K562 (cell line): Measurements from ENCODE around the gene GALNS. TPM values are rescaled to one million over a fixed set of nuclear protein-coding genes. Genes with fewer than 3 reads are reported as not detected.

Source experiments
- HMGN3 ChIP-seq: IDR thresholded peaks from 2 replicates; pipeline ENCODE4 v1.6.1; 2011; ENCODE audit warnings: borderline replicate concordance, low read depth, mild to moderate bottlenecking, mixed read lengths, low read length; ENCODE audit not compliant: insufficient read length; ENCODE audit errors: extremely low read depth
- NR2C1 ChIP-seq, 2 experiments: fragments of 450-650 bp; IDR thresholded peaks; 2 replicates each; pipeline ENCODE4 v1.6.1; 2017; ENCODE audit warnings: mild to moderate bottlenecking in 2 of 2, antibody characterized with exemption in 1 of 2, inconsistent platforms in 1 of 2, missing compliant biosample characterization in 1 of 2, missing genetic modification characterization in 1 of 2
- POLR3A ChIP-seq: IDR thresholded peaks from 2 replicates; pipeline ENCODE4 v1.6.1; 2011; ENCODE audit warnings: borderline replicate concordance, mild to moderate bottlenecking, moderate library complexity; ENCODE audit not compliant: insufficient read length, insufficient read depth; ENCODE audit errors: extremely low read depth
- SETDB1 ChIP-seq: IDR thresholded peaks from one replicate; pipeline ENCODE4 v1.6.1; 2012; ENCODE audit warnings: low read length, control low read depth, inconsistent platforms
- STAG1 ChIP-seq: sonication (generic); formaldehyde crosslinking; IDR thresholded peaks from 2 replicates; pipeline ENCODE4 v1.5.0; 2020; ENCODE audit warnings: missing genetic modification reagents, borderline replicate concordance
- ZBED1 ChIP-seq: IDR thresholded peaks from 2 replicates; pipeline ENCODE4 v1.6.1; 2014
- ZFP1 ChIP-seq: fragments of 450-650 bp; formaldehyde crosslinking; IDR thresholded peaks from 2 replicates; pipeline ENCODE4 v1.4.0; 2020; ENCODE audit warnings: mild to moderate bottlenecking, mixed read lengths
- ZNF384 ChIP-seq: IDR thresholded peaks from 2 replicates; pipeline ENCODE4 v1.6.1; 2012; ENCODE audit warnings: low read depth, low read length, improper control_type of control experiment
- ZNF778 ChIP-seq: fragments of 450-650 bp; formaldehyde crosslinking; IDR thresholded peaks from 2 replicates; pipeline ENCODE4 v1.4.0; 2020; ENCODE audit warnings: mild to moderate bottlenecking, moderate library complexity
- polyA plus RNA-seq, 8 experiments: library from polyadenylated mRNA; depleted of rRNA in 4 of 8; stranded (reverse) in 5 of 8; unstranded in 3 of 8; fragments of >200 nt; fragmentation: Nextera tagmentation in 2 of 8; fragmentation: Illumina TruSeq in 1 of 8; extraction: Ambion mirVana in 2 of 8; extraction: Trizol in 1 of 8; gene quantifications; 2 replicates each; pipeline versions ENCODE4 v1.2.1 to v1.2.3, GENCODE V29; 2011 to 2014; ENCODE audit warnings: inconsistent platforms in 1 of 8, missing spikeins in 1 of 8
- total RNA-seq, 7 experiments: library from RNA; depleted of rRNA in 6 of 7; stranded (reverse); fragments of >200 nt in 6 of 7; fragmentation: Illumina TruSeq in 2 of 7; extraction: Trizol in 2 of 7; gene quantifications; 2 replicates each; pipeline versions ENCODE4 v1.2.1 to v1.2.3, GENCODE V29; 2011 to 2021; ENCODE audit warnings: low replicate concordance in 1 of 7
- TF ChIP-seq, protein P1 (sequence below): fragments of 450-650 bp; IDR thresholded peaks from 2 replicates; pipeline ENCODE4 v1.6.1; 2016; ENCODE audit warnings: mild to moderate bottlenecking, moderate library complexity
- TF ChIP-seq, protein P2 (sequence below): sonication (generic); formaldehyde crosslinking; IDR thresholded peaks from 2 replicates; pipeline ENCODE4 v1.4.0; 2020; ENCODE audit warnings: mild to moderate bottlenecking, missing genetic modification reagents
- TF ChIP-seq, protein P3 (sequence below): fragments of 450-650 bp; conservative IDR thresholded peaks from 2 replicates; pipeline ENCODE4 v1.6.1; 2016; ENCODE audit warnings: missing genetic modification characterization, low read depth, mild to moderate bottlenecking, missing compliant biosample characterization, moderate library complexity

The GALNS gene
- total and polyA plus RNA-seq, 9 of the 15 experiments (the other 6 are each of a cell fraction or from before 2014, with no cell fraction given), result 0.38 to 13.2 (median 4.3) TPM

DNA sequence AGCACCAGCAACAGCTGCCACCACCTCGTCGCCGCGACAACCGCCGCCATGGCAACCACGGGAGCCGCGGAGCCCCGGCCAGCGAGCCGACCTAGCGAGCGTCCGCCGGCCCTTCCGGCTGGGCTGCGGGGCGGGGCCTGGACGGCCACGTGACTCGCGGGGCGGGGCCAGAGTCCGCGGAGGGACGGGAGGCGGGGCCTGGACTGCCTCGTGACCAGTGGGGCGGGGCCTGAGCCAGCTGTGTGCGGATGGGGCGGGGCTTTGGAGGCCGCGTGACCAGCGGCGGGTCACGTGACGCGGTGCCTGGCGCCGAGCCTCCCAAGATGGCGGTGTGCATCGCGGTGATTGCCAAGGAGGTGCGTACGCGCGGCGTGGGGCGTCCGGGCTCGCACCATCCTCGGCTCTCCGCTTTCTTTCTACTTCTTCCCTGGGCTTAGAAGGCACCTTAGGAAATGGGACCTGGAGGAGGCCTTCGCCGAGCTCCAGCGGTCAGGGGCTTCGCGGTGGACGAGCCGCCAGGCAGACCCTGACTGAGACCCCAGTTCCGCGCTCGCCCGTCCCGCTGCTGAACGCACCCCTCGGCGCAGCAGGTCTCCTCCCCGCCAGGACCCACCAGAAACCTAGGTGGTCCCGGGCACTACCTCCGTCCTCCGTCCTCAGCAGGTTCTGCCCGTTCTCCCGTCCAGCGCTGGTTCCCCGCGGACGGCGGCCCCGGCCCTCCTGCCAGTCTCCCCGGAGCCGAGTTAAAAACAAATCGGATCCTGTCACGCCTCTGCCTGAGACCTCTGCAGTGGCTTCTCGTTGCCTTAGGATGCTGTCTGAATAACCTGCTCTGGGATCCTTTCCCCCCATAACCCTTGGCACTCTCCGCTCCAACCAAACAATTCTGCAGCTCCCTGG is at the start of gene GALNS, which contains the start of gene TRAPPC2L (continued):
- TF ChIP-seq, protein P1, sequence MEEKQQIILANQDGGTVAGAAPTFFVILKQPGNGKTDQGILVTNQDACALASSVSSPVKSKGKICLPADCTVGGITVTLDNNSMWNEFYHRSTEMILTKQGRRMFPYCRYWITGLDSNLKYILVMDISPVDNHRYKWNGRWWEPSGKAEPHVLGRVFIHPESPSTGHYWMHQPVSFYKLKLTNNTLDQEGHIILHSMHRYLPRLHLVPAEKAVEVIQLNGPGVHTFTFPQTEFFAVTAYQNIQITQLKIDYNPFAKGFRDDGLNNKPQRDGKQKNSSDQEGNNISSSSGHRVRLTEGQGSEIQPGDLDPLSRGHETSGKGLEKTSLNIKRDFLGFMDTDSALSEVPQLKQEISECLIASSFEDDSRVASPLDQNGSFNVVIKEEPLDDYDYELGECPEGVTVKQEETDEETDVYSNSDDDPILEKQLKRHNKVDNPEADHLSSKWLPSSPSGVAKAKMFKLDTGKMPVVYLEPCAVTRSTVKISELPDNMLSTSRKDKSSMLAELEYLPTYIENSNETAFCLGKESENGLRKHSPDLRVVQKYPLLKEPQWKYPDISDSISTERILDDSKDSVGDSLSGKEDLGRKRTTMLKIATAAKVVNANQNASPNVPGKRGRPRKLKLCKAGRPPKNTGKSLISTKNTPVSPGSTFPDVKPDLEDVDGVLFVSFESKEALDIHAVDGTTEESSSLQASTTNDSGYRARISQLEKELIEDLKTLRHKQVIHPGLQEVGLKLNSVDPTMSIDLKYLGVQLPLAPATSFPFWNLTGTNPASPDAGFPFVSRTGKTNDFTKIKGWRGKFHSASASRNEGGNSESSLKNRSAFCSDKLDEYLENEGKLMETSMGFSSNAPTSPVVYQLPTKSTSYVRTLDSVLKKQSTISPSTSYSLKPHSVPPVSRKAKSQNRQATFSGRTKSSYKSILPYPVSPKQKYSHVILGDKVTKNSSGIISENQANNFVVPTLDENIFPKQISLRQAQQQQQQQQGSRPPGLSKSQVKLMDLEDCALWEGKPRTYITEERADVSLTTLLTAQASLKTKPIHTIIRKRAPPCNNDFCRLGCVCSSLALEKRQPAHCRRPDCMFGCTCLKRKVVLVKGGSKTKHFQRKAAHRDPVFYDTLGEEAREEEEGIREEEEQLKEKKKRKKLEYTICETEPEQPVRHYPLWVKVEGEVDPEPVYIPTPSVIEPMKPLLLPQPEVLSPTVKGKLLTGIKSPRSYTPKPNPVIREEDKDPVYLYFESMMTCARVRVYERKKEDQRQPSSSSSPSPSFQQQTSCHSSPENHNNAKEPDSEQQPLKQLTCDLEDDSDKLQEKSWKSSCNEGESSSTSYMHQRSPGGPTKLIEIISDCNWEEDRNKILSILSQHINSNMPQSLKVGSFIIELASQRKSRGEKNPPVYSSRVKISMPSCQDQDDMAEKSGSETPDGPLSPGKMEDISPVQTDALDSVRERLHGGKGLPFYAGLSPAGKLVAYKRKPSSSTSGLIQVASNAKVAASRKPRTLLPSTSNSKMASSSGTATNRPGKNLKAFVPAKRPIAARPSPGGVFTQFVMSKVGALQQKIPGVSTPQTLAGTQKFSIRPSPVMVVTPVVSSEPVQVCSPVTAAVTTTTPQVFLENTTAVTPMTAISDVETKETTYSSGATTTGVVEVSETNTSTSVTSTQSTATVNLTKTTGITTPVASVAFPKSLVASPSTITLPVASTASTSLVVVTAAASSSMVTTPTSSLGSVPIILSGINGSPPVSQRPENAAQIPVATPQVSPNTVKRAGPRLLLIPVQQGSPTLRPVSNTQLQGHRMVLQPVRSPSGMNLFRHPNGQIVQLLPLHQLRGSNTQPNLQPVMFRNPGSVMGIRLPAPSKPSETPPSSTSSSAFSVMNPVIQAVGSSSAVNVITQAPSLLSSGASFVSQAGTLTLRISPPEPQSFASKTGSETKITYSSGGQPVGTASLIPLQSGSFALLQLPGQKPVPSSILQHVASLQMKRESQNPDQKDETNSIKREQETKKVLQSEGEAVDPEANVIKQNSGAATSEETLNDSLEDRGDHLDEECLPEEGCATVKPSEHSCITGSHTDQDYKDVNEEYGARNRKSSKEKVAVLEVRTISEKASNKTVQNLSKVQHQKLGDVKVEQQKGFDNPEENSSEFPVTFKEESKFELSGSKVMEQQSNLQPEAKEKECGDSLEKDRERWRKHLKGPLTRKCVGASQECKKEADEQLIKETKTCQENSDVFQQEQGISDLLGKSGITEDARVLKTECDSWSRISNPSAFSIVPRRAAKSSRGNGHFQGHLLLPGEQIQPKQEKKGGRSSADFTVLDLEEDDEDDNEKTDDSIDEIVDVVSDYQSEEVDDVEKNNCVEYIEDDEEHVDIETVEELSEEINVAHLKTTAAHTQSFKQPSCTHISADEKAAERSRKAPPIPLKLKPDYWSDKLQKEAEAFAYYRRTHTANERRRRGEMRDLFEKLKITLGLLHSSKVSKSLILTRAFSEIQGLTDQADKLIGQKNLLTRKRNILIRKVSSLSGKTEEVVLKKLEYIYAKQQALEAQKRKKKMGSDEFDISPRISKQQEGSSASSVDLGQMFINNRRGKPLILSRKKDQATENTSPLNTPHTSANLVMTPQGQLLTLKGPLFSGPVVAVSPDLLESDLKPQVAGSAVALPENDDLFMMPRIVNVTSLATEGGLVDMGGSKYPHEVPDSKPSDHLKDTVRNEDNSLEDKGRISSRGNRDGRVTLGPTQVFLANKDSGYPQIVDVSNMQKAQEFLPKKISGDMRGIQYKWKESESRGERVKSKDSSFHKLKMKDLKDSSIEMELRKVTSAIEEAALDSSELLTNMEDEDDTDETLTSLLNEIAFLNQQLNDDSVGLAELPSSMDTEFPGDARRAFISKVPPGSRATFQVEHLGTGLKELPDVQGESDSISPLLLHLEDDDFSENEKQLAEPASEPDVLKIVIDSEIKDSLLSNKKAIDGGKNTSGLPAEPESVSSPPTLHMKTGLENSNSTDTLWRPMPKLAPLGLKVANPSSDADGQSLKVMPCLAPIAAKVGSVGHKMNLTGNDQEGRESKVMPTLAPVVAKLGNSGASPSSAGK, result no peak
- no peak for TF ChIP-seq ZBED1
- no peak for TF ChIP-seq ZNF384
- TF ChIP-seq, protein P2, sequence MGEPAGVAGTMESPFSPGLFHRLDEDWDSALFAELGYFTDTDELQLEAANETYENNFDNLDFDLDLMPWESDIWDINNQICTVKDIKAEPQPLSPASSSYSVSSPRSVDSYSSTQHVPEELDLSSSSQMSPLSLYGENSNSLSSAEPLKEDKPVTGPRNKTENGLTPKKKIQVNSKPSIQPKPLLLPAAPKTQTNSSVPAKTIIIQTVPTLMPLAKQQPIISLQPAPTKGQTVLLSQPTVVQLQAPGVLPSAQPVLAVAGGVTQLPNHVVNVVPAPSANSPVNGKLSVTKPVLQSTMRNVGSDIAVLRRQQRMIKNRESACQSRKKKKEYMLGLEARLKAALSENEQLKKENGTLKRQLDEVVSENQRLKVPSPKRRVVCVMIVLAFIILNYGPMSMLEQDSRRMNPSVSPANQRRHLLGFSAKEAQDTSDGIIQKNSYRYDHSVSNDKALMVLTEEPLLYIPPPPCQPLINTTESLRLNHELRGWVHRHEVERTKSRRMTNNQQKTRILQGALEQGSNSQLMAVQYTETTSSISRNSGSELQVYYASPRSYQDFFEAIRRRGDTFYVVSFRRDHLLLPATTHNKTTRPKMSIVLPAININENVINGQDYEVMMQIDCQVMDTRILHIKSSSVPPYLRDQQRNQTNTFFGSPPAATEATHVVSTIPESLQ (CRISPR knock-in tag), result 0 out of 2 replicates have a peak, but pooled peaks have one; percentile 40
- TF ChIP-seq NR2C1 (IDR thresholded peaks at IDR 0.05), result no peak
- TF ChIP-seq NR2C1 (tag; IDR thresholded peaks at IDR 0.05), result no peak
- TF ChIP-seq STAG1, result no peak
- TF ChIP-seq, protein P3, sequence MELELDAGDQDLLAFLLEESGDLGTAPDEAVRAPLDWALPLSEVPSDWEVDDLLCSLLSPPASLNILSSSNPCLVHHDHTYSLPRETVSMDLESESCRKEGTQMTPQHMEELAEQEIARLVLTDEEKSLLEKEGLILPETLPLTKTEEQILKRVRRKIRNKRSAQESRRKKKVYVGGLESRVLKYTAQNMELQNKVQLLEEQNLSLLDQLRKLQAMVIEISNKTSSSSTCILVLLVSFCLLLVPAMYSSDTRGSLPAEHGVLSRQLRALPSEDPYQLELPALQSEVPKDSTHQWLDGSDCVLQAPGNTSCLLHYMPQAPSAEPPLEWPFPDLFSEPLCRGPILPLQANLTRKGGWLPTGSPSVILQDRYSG, result no peak
- no peak for TF ChIP-seq SETDB1
- no peak for TF ChIP-seq ZNF778 (CRISPR knock-in tag)
- peak; percentile 82 for TF ChIP-seq HMGN3
- TF ChIP-seq ZFP1, result no peak
- TF ChIP-seq POLR3A, result no peak
